ENCODE data around the gene VAV2. TPM values are rescaled to one million over a fixed set of nuclear protein-coding genes. Genes with fewer than 3 reads are reported as not detected.
"Not testable (repeated sequence)": the region's sequence is repeated elsewhere in the genome, so short reads cannot be mapped to it uniquely, and the experiment has no call there.

The VAV2 gene
- total RNA-seq, 1 experiment from 2014 or later, result 9.7 TPM

DNA sequence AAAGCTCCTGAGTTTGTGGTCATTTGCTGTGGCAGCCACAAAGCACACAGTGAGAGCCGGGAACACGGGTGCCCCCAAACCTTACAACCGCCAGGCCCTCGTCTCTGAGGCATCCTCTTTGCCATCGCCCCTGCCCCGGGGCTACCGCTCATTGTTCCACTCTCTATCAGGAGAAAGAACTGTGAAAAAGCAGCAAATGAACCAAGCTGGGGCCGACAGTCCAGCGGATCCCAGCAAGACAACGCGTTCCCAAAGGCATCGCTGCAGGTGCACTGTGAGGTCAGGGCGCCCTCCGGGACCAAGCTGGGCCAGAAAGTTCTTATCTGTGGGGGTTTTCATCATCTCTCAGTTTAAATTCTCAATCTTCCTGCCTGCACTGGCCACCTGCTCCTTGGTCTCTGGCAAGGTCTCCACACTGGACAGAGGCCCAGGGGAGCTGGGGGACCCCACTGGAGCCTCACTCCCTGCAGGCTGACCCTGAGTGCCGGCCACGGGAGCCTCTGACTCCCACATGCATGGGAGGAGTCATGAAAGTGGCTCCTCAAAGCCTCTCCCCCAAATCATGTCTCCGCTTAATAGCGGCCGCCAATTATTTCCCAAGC, 32.1 kb downstream of the VAV2 start:
- 0 out of 2 replicates have a peak, but pooled peaks cover 5% of the 10 kb centered on the region for H4K20me1 ChIP-seq (ENCODE audit: low read length)
- TF ChIP-seq EZH2 (IDR thresholded peaks at IDR 0.05; ENCODE audit: low read length, unreplicated experiment) (no peak), EZH2phosphoT487 (IDR thresholded peaks at IDR 0.05; ENCODE audit: borderline replicate concordance, low read length) (no peak)
- TF ChIP-seq, protein P1, sequence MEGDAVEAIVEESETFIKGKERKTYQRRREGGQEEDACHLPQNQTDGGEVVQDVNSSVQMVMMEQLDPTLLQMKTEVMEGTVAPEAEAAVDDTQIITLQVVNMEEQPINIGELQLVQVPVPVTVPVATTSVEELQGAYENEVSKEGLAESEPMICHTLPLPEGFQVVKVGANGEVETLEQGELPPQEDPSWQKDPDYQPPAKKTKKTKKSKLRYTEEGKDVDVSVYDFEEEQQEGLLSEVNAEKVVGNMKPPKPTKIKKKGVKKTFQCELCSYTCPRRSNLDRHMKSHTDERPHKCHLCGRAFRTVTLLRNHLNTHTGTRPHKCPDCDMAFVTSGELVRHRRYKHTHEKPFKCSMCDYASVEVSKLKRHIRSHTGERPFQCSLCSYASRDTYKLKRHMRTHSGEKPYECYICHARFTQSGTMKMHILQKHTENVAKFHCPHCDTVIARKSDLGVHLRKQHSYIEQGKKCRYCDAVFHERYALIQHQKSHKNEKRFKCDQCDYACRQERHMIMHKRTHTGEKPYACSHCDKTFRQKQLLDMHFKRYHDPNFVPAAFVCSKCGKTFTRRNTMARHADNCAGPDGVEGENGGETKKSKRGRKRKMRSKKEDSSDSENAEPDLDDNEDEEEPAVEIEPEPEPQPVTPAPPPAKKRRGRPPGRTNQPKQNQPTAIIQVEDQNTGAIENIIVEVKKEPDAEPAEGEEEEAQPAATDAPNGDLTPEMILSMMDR (conservative IDR thresholded peaks at IDR 0.05; ENCODE audit: low read depth, low read length), result no peak
- ChIA-PET CTCF (no interaction called here), POLR2A (ENCODE audit: unreplicated experiment) (no interaction called here)
- ATAC-seq (no peak), DNase-seq (no peak)
- no peak overlapping the region for H3K9ac ChIP-seq (ENCODE audit: low read length)
- no peaks in the 10 kb centered on the region for H3F3A ChIP-seq (ENCODE audit: low read length, unreplicated experiment)
- H3K27me3 ChIP-seq (ENCODE audit: low read length), result no peaks in the 10 kb centered on the region
- no peaks in the 10 kb centered on the region for H3K9me3 ChIP-seq (ENCODE audit: low read length)
- intact Hi-C loops (cut with micrococcal nuclease), result no loop called here
- no peak overlapping the region for H3K27ac ChIP-seq (ENCODE audit: low read length)
- no peaks in the 10 kb centered on the region for H3K9me2 ChIP-seq (replicated peaks; ENCODE audit: low read length)
- no peak overlapping the region for H3K4me2 ChIP-seq (ENCODE audit: low read length)
- no peaks in the 10 kb centered on the region for H3K4me1 ChIP-seq (ENCODE audit: insufficient read depth, low read length)
- BruUV-seq (replicated peaks), result no TSS peak
- no peak overlapping the region for H2AFZ ChIP-seq (ENCODE audit: low read length)
- peaks cover 54% of the 10 kb centered on the region for H3K79me2 ChIP-seq (ENCODE audit: low read length)
- H3K4me3 ChIP-seq (ENCODE audit: low read length), result no peak overlapping the region
- peaks cover 2% of the 10 kb centered on the region; the same call in 1 of the 2 replicates for H3K36me3 ChIP-seq (ENCODE audit: low read depth, low read length)

DNA sequence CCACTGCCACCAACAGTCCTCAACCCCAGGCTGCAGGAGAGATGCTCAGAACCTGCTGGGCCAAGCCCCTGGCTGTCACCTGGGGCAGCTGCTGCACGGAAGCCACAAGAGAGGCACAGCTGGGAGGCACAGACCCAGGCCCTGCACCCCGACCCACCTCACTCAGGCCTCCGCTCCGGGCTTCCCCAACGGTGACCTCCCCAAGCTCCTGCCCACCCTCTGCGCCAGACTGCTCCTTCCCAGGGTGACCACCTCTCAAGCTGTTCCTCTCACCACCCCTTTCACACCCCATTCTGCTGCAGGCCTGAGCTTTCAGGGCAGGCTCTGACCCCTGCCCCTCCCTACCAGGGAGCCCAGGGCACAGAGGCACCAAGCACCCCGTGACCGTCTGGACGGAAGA, 33.0 kb downstream of the VAV2 start:
- Histone ChIP-seq H3K79me2 (ENCODE audit: low read length) (peaks cover 46% of the 10 kb centered on the region), H3K4me3 (ENCODE audit: low read length) (no peak overlapping the region), H3K36me3 (ENCODE audit: low read depth, low read length) (no peaks in the 10 kb centered on the region), H3K9me2 (replicated peaks; ENCODE audit: low read length) (no peaks in the 10 kb centered on the region), H4K20me1 (ENCODE audit: low read length) (0 out of 2 replicates have a peak, but pooled peaks cover 5% of the 10 kb centered on the region), H3K27me3 (ENCODE audit: low read length) (no peaks in the 10 kb centered on the region), H3K27ac (ENCODE audit: low read length) (no peak overlapping the region), H3K9me3 (ENCODE audit: low read length) (no peaks in the 10 kb centered on the region), H2AFZ (ENCODE audit: low read length) (no peak overlapping the region), H3K4me2 (ENCODE audit: low read length) (no peak overlapping the region), H3K9ac (ENCODE audit: low read length) (no peak overlapping the region), H3F3A (ENCODE audit: low read length, unreplicated experiment) (no peaks in the 10 kb centered on the region), H3K4me1 (ENCODE audit: insufficient read depth, low read length) (no peaks in the 10 kb centered on the region)
- DNase-seq (no peak), ATAC-seq (no peak)
- TF ChIP-seq, protein P1 (conservative IDR thresholded peaks at IDR 0.05; ENCODE audit: low read depth, low read length), result no peak
- no peak for TF ChIP-seq EZH2phosphoT487 (IDR thresholded peaks at IDR 0.05; ENCODE audit: borderline replicate concordance, low read length)
- TF ChIP-seq EZH2 (IDR thresholded peaks at IDR 0.05; ENCODE audit: low read length, unreplicated experiment), result no peak
- POLR2A ChIA-PET (ENCODE audit: unreplicated experiment), result no interaction called here
- intact Hi-C loops (cut with micrococcal nuclease), result no loop called here
- CTCF ChIA-PET, result no interaction called here
- no TSS peak for BruUV-seq (replicated peaks)

- Histone ChIP-seq H3K27me3 (ENCODE audit: low read length) (no peaks in the 10 kb centered on the region), H3K36me3 (ENCODE audit: low read depth, low read length) (no peaks in the 10 kb centered on the region), H3K9ac (ENCODE audit: low read length) (no peak overlapping the region), H2AFZ (ENCODE audit: low read length) (no peak overlapping the region), H3K9me3 (ENCODE audit: low read length) (no peaks in the 10 kb centered on the region), H3K4me3 (ENCODE audit: low read length) (no peak overlapping the region), H3K27ac (ENCODE audit: low read length) (no peak overlapping the region), H3K4me1 (ENCODE audit: insufficient read depth, low read length) (no peaks in the 10 kb centered on the region), H3K79me2 (ENCODE audit: low read length) (peaks cover 46% of the 10 kb centered on the region), H3K9me2 (replicated peaks; ENCODE audit: low read length) (no peaks in the 10 kb centered on the region), H3K4me2 (ENCODE audit: low read length) (no peak overlapping the region), H4K20me1 (ENCODE audit: low read length) (0 out of 2 replicates have a peak, but pooled peaks cover 5% of the 10 kb centered on the region), H3F3A (ENCODE audit: low read length, unreplicated experiment) (no peaks in the 10 kb centered on the region)
- DNase-seq (no peak), ATAC-seq (no peak)
- CTCF ChIA-PET, result no interaction called here
- no TSS peak for BruUV-seq (replicated peaks)
- intact Hi-C loops (cut with micrococcal nuclease), result no loop called here
- POLR2A ChIA-PET (ENCODE audit: unreplicated experiment), result no interaction called here
- TF ChIP-seq EZH2 (IDR thresholded peaks at IDR 0.05; ENCODE audit: low read length, unreplicated experiment) (no peak), EZH2phosphoT487 (IDR thresholded peaks at IDR 0.05; ENCODE audit: borderline replicate concordance, low read length) (no peak)
- TF ChIP-seq, protein P1 (conservative IDR thresholded peaks at IDR 0.05; ENCODE audit: low read depth, low read length), result no peak
Measured at GRCh38 chr9:133958756-133959155, 33.4 kb downstream of the VAV2 start.

DNA sequence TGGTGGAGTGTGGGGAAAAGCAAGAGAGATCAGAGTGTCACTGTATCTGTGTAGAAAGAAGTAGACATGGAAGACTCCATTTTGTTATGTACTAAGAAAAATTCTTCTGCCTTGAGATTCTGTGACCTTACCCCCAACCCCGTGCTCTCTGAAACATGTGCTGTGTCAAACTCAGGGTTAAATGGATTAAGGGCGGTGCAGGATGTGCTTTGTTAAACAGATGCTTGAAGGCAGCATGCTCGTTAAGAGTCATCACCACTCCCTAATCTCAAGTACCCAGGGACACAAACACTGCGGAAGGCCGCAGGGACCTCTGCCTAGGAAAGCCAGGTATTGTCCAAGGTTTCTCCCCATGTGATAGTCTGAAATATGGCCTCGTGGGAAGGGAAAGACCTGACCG, 34.4 kb downstream of the VAV2 start:
- H4K20me1 ChIP-seq (ENCODE audit: low read length); H3K4me1 ChIP-seq (ENCODE audit: insufficient read depth, low read length); DNase-seq; H3K4me3 ChIP-seq (ENCODE audit: low read length); H3K36me3 ChIP-seq (ENCODE audit: low read depth, low read length); H3K9ac ChIP-seq (ENCODE audit: low read length); ATAC-seq; BruUV-seq (replicated peaks); H3K27ac ChIP-seq (ENCODE audit: low read length); CTCF ChIA-PET; H3F3A ChIP-seq (ENCODE audit: low read length, unreplicated experiment); POLR2A ChIA-PET (ENCODE audit: unreplicated experiment); intact Hi-C loops (cut with micrococcal nuclease); H3K4me2 ChIP-seq (ENCODE audit: low read length); H3K9me2 ChIP-seq (replicated peaks; ENCODE audit: low read length); H3K27me3 ChIP-seq (ENCODE audit: low read length); H2AFZ ChIP-seq (ENCODE audit: low read length); H3K9me3 ChIP-seq (ENCODE audit: low read length): not testable (repeated sequence)
- H3K79me2 ChIP-seq (ENCODE audit: low read length), result peaks cover 36% of the 10 kb centered on the region
